Trophoblast cell (in vitro differentiated cells and primary cell): ENCODE data around the gene TSEN34.
"Not testable (repeated sequence)": the region's sequence is repeated elsewhere in the genome, so short reads cannot be mapped to it uniquely, and the experiment has no call there.

ENCODE experiments used
- DNase-seq, 2 donors: peaks; one replicate each; pipeline ENCODE4 v3.0.0-alpha.2; 2016
- H2AFZ ChIP-seq: 2 replicates; pipeline ENCODE4 v1.6.1; 2013; ENCODE audit warnings: low read length, moderate library complexity, mild to moderate bottlenecking; ENCODE audit not compliant: insufficient read depth, poor library complexity
- H2AK5ac ChIP-seq: 2 replicates; pipeline ENCODE4 v1.6.1; 2013; ENCODE audit warnings: mild to moderate bottlenecking, low read length
- H2BK120ac ChIP-seq: 2 replicates; pipeline ENCODE4 v1.6.1; 2013; ENCODE audit warnings: low read length, mild to moderate bottlenecking, moderate library complexity; ENCODE audit not compliant: insufficient read depth, poor library complexity
- H2BK12ac ChIP-seq: 2 replicates; pipeline ENCODE4 v1.6.1; 2013; ENCODE audit warnings: mild to moderate bottlenecking, low read length, moderate library complexity
- H2BK5ac ChIP-seq: 2 replicates; pipeline ENCODE4 v1.6.1; 2013; ENCODE audit warnings: low read length, low read depth, moderate library complexity, mild to moderate bottlenecking; ENCODE audit not compliant: poor library complexity
- H3K14ac ChIP-seq: 2 replicates; pipeline ENCODE4 v1.6.1; 2013; ENCODE audit warnings: mild to moderate bottlenecking, low read length
- H3K18ac ChIP-seq: 2 replicates; pipeline ENCODE4 v1.6.1; 2013; ENCODE audit warnings: mild to moderate bottlenecking, low read length
- H3K23ac ChIP-seq: 2 replicates; pipeline ENCODE4 v1.6.1; 2013; ENCODE audit warnings: low read length
- H3K27ac ChIP-seq: 2 replicates; pipeline ENCODE4 v1.5.1; 2013; ENCODE audit warnings: low read depth, mild to moderate bottlenecking, inconsistent platforms, low read length, moderate library complexity
- H3K27me3 ChIP-seq: 2 replicates; pipeline ENCODE4 v1.6.1; 2013; ENCODE audit warnings: inconsistent platforms, mild to moderate bottlenecking, low read length, moderate library complexity; ENCODE audit not compliant: insufficient read depth
- H3K36me3 ChIP-seq, 2 experiments: 1 replicate in 1 of 2; 2 replicates in 1 of 2; pipeline ENCODE4 v1.6.1; 2013; ENCODE audit warnings: low read length in 2 of 2, mild to moderate bottlenecking in 2 of 2, moderate library complexity in 1 of 2; ENCODE audit not compliant: insufficient read depth in 2 of 2, control insufficient read depth in 1 of 2
- H3K4ac ChIP-seq: 2 replicates; pipeline ENCODE4 v1.6.1; 2013; ENCODE audit warnings: low read depth, mild to moderate bottlenecking, low read length, moderate library complexity
- H3K4me1 ChIP-seq, 2 experiments: 1 replicate in 1 of 2; 2 replicates in 1 of 2; pipeline ENCODE4 v1.6.1; 2013; ENCODE audit warnings: low read length in 2 of 2, mild to moderate bottlenecking in 2 of 2, moderate library complexity in 1 of 2; ENCODE audit not compliant: insufficient read depth in 2 of 2, control insufficient read depth in 1 of 2
- H3K4me2 ChIP-seq: 2 replicates; pipeline ENCODE4 v1.6.1; 2013; ENCODE audit warnings: inconsistent platforms, mild to moderate bottlenecking, low read length, moderate library complexity
- H3K4me3 ChIP-seq: 2 replicates; pipeline ENCODE4 v1.5.1; 2013; ENCODE audit warnings: mild to moderate bottlenecking, low read depth, low read length, inconsistent platforms
- H3K79me1 ChIP-seq: one replicate; pipeline ENCODE4 v1.6.1; 2013; ENCODE audit warnings: low read length
- H3K79me2 ChIP-seq: 2 replicates; pipeline ENCODE4 v1.6.1; 2013; ENCODE audit warnings: low read length, mild to moderate bottlenecking; ENCODE audit not compliant: control insufficient read depth, insufficient read depth, poor library complexity
- H3K9ac ChIP-seq: 2 replicates; pipeline ENCODE4 v1.6.1; 2013; ENCODE audit warnings: mild to moderate bottlenecking, low read length
- H3K9me3 ChIP-seq: 2 replicates; pipeline ENCODE4 v1.6.1; 2013; ENCODE audit warnings: low read depth, mild to moderate bottlenecking, control low read depth, inconsistent platforms, low read length; ENCODE audit not compliant: insufficient read depth
- H4K12ac ChIP-seq: 2 replicates; pipeline ENCODE4 v1.6.1; 2013; ENCODE audit warnings: low read depth, mild to moderate bottlenecking, low read length, moderate library complexity
- H4K8ac ChIP-seq: 2 replicates; pipeline ENCODE4 v1.6.1; 2013; ENCODE audit warnings: low read depth, mild to moderate bottlenecking, low read length, moderate library complexity
- H4K91ac ChIP-seq: one replicate; pipeline ENCODE4 v1.6.1; 2013; ENCODE audit warnings: low read depth, mild to moderate bottlenecking, low read length, moderate library complexity
- WGBS: extraction: QIAGEN DNeasy Blood & Tissue Kit; methylation state at CpG from one replicate; pipeline ENCODE4 v1.1.7; 2013; ENCODE audit warnings: missing lambda C conversion rate; ENCODE audit not compliant: insufficient read length, insufficient coverage; ENCODE audit errors: extremely low coverage; 5-methylcytosine and 5-hydroxymethylcytosine counted together

TSEN34 gene

DNA sequence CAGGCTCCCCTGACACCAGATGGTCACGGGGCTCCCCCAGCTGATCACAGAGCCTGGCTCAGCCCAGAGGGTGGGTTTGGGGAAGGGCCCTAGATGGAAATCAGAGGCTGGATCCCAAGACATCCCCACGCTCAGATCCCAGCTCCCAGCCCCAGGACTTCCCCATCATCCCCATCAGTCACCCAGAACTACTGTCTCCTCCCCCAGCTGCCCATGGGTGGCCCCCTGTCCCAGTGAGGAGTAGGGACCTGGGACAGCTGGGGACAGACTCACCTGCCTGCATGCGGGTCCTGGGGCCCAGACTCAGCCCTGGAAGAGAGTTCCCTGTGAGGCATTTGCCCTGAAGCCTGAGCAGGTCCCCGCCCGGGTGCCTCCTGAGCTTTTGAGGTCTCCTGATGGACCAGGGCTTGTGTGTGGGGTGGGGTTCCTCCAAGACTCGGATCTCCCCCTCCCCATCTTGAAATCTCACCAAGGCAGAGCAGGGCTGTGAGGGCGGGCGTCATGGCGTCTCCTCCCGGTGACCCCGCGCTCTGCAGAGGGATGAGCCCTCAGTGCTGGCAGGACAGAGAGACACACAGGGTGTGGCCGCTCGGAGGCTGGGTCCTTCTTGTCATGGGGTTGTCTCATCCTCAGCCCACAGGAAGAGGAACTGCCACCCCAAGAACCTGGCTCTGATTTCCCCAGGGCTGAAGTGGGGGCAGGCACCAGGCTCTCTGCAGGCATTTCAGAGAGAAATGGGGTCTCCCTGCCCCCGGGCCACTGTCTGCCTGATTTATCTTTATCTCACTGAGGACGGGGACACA is 31.6 kb downstream of the TSEN34 start, which contains the start of gene LILRB3:
TSS of gene LILRB3 (minus strand) at position 534 of the 803 bp plus-strand sequence. CDS start at position 503, 31 bp downstream.
- not testable (repeated sequence) for H3K27ac ChIP-seq, H2AFZ ChIP-seq
- WGBS: no CpG with 5 or more reads among the region's 16 CpGs

DNA sequence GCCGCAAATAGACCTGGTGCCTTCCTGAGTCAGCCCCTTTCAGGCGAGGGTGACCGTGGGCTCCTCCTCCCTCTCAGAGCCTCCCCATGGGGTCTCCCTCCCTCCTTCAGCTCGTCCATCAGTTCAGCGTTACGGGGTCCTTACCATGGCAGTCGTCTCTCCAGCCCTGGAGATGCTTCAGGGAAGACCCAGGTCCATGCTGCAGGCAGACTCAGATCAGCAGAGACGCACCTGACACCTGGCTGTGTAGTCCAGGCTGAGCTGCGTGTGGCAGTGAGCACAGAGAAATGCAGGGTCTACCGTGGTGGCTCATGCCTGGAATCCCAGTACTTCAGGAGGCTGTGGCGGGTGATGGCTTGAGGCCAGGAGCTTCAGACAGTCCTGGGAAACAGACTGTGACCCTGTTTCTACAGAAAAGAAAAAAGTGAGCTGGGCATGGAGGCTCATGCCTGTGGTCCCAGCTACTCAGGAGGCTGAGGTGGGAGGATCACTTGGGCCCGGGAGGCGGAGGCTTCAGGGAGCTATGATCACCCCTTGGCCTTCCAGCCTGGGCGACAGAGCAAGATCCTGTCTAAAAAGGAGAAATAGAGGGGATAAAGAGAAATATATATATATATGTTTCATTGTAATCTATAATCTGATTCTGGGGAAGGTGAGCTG is 32.3 kb downstream of the TSEN34 start:
- not testable (repeated sequence) for H2BK5ac ChIP-seq, H3K9me3 ChIP-seq
- WGBS: no CpG with 5 or more reads among the region's 14 CpGs

More for the DNA sequence above, 31.6 kb downstream of the TSEN34 start, which contains the start of gene LILRB3:
- not testable (repeated sequence) for H4K91ac ChIP-seq, H3K4ac ChIP-seq, H3K14ac ChIP-seq, H3K36me3 ChIP-seq, H3K79me2 ChIP-seq, H2BK5ac ChIP-seq, H4K12ac ChIP-seq, H2BK120ac ChIP-seq, H2BK12ac ChIP-seq, H4K8ac ChIP-seq, H3K4me2 ChIP-seq, DNase-seq, H3K4me1 ChIP-seq, H3K9ac ChIP-seq, H3K18ac ChIP-seq, H3K79me1 ChIP-seq, H3K9me3 ChIP-seq, H3K27me3 ChIP-seq, H2AK5ac ChIP-seq, H3K23ac ChIP-seq, H3K4me3 ChIP-seq

DNA sequence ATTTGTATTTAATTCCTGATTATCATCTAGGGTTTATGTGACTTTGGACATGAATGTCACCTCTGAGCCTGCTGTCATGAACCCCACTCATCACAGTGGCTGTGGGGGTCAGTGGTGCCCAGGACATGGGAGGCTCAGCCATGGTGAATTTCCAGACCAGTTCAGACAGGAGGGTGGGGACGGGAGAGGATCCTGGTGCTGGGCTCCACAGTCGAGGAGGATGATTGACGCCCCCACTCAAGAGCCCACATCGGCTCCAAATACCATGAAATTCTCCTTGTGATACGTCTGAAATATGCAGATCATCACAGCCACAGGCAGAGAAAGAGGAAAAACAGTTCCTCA is 32.8 kb downstream of the TSEN34 start:
- not testable (repeated sequence) for H3K36me3 ChIP-seq, H2AFZ ChIP-seq, H2BK12ac ChIP-seq, H3K4me3 ChIP-seq, H4K91ac ChIP-seq, H3K27ac ChIP-seq, H3K79me1 ChIP-seq, H3K9me3 ChIP-seq, H2BK5ac ChIP-seq, H3K14ac ChIP-seq, DNase-seq, H3K27me3 ChIP-seq, H3K4ac ChIP-seq, H4K8ac ChIP-seq, H2AK5ac ChIP-seq, H3K79me2 ChIP-seq, H3K18ac ChIP-seq, H3K23ac ChIP-seq, H2BK120ac ChIP-seq, H4K12ac ChIP-seq, H3K9ac ChIP-seq, H3K4me2 ChIP-seq, H3K4me1 ChIP-seq
- WGBS: no CpG with 5 or more reads among the region's 5 CpGs

More for the DNA sequence above, 32.3 kb downstream of the TSEN34 start:
- H3K79me1 ChIP-seq, H2AK5ac ChIP-seq, H3K27me3 ChIP-seq, H3K9ac ChIP-seq, H3K14ac ChIP-seq, H3K4ac ChIP-seq, H3K4me2 ChIP-seq, H3K79me2 ChIP-seq, H2AFZ ChIP-seq, H3K4me1 ChIP-seq, H4K91ac ChIP-seq, H4K8ac ChIP-seq, H4K12ac ChIP-seq, H3K23ac ChIP-seq, H3K4me3 ChIP-seq, H3K27ac ChIP-seq, H3K36me3 ChIP-seq, H2BK120ac ChIP-seq, DNase-seq, H2BK12ac ChIP-seq, H3K18ac ChIP-seq: not testable (repeated sequence)

- H3K79me1 ChIP-seq, H4K12ac ChIP-seq, H3K4me1 ChIP-seq, H4K8ac ChIP-seq, H3K18ac ChIP-seq, H3K79me2 ChIP-seq, H3K36me3 ChIP-seq, H2AK5ac ChIP-seq, H3K9ac ChIP-seq, H3K23ac ChIP-seq, H2BK5ac ChIP-seq, H4K91ac ChIP-seq, DNase-seq, H3K27me3 ChIP-seq, H3K27ac ChIP-seq, H3K4me3 ChIP-seq, H3K4ac ChIP-seq, H3K9me3 ChIP-seq, H3K4me2 ChIP-seq, H2AFZ ChIP-seq, H3K14ac ChIP-seq, H2BK120ac ChIP-seq, H2BK12ac ChIP-seq: not testable (repeated sequence)
- no CpG with 5 or more reads among the region's 10 CpGs for WGBS
These were observed 33.5 kb downstream of the TSEN34 start for GRCh38 chr19:54224619-54225018.
